ENCODE measurements around the gene PPM1L.
"Not testable (repeated sequence)": the region's sequence is repeated elsewhere in the genome, so short reads cannot be mapped to it uniquely, and the experiment has no call there.

Gene PPM1L

DNA sequence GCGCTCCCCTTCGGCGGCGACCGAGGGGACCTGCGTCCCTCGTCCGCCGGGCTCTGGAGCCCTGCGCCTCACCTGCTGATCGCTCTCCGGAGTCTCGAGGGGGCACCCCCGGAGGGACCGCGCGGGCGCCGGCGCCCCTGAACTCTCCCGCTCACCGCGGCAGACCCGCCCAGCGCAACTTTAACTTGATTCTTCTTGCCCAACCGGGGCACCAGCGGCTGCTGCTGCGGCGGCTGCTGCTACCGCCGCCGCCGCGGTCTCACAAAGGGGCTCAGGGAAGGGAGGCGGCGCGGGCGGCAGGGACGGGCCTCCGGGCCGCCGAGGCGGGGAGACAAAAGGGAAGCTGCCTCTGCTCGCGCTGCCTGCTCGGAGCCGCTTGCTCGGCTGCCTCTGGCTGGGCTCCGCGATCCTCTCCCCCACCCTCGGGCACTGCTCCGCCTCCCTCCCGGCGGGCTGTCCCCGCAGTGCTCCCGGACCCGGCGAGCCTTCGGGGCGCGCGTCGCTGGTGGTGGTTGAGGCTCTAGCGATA is at the start of gene PPM1L:
Gene PPM1L (plus strand): TSS at position 456 of the 529 bp plus-strand sequence.
- peak; percentile 82 for DNase-seq

DNA sequence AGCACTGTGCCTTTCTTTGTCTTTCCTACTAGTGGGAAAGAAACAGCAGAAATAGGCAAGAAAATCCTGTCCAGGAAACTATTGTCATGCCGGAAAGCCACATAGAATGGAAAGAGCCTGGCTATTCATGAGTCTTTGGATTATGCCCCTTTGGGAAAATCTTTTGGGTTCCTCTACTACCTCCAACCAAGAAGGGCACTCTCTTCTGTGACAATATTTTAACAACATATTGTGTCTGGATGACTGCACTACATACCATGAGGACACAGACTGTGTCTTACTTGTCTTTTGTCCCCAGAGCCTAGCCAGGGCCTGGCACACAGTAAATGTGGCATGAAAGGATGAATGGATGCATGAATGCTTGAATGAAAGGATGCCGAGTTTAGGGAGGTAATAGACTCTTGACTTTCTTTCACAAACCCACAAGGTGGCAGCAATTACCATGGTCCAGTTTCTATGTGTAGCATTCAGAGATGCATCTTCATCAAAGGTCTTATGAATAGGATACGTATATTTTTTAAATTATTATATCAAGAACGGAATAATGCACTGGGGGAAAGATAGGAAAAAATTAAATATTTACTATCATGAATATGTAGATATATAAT is 48.7 kb upstream of the PPM1L start:
- DNase-seq: no peak

DNA sequence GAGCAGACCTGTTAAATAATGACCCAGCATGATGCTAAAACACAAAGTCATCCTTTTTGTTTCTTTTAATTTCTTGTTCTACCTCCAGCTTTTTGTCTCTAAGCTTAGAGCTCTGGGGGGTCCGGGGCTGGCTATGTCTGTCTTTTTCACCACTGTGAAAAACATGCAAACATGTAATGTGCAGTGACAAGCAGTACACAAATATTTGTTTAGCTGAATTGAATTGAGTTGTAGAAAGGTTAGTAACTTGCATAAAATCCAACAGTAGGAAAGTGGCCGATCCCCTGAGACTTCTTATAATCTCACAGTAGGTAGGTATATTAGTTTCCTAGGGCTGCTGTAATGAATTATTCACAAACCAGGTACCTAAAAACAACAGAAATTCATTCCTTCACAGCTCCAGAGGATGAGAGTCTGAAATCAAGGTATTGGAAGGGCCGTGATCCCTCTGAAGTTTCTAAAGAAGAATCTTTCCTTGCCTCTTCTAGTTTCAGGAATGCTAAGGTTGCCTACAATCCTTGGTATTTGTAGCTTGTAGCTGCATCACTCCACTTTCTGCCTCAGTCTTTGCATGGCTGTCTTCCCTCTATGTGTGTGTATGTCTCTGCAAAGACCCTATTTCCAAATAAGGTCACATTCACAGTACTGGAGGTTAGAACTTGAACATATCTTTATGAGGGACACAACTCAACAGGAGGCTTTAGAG is 46.4 kb upstream of the PPM1L start:
- no peak for DNase-seq

DNA sequence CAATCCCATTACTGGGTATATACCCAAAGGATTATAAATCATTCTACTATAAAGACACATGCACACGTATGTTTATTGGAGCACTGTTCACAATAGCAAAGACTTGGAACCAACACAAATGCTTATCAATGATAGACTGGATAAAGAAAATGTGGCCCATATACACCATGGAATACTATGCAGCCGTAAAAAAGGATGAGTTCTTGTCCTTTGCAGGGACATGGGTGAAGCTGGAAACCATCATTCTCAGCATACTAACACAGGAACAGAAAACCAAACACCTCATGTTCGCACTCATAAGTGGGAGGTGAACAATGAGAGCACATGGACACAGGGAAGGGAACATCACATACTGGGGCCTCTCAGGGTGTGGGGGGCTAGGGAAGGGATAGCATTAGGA is 42.9 kb upstream of the PPM1L start:
- DNase-seq: not testable (repeated sequence)

- DNase-seq: no peak
Measured at GRCh38 chr3:160719710-160720109, 36.3 kb upstream of the PPM1L start.

DNA sequence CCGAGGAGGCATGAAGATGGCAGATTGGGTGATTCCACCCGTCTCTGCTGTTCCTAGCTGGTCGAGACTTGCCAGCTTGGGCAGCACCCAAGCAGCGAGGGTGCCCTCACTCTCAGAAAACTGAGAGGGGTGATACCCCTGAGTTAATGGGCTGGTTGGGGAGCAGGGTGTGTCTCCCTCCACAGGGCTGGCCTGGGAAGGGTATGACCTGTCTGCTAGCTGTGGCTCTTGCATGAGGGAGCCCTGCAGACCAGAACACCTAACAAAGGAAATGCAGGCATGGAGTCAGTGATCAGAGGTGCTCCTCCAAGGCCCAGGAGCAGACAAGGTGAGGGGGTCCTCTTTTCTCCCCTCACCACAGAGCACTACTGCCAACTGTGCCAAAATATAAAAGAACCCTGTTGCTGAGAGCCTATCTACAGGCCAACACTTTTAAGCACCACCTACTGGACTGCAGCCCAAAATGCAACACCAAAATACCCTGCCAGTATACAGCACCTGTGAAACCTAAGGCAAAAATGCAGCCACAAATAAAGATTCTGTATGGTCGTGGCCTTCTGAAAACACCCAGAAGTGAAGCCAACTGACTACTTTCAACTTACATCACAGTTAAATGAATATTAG is 35.8 kb upstream of the PPM1L start:
- no peak for DNase-seq

- DNase-seq: no peak
Measured at GRCh38 chr3:160722331-160722730, 33.7 kb upstream of the PPM1L start.

GRCh38 chr3:160725338-160725737 is 30.7 kb upstream of the PPM1L start:
- DNase-seq: no peak

- no peak for DNase-seq
Measured at GRCh38 chr3:160735826-160736225, 20.2 kb upstream of the PPM1L start.

DNA sequence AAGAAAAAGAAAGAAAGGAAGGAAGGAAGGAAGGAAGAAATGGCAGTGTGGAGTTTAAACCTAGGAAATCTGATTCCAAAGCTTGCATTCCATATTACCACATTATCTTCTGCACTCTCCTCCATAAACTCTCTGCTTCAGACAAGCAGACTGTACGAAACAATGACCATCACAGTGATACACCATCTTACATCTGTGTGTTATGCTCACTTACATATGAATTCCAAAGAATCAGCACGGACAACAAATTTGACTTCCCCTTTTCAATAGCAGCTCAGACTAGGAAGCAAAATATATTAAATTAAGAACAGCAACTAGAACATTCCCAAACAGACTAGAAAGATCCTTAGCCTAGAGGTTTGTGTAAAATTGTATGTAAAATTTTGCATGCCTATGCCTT is 18.0 kb upstream of the PPM1L start:
- DNase-seq: no peak

GRCh38 chr3:160739079-160739478 is 17.0 kb upstream of the PPM1L start:
- no peak for DNase-seq

GRCh38 chr3:160746976-160747375 is 9.1 kb upstream of the PPM1L start:
- no peak for DNase-seq

DNA sequence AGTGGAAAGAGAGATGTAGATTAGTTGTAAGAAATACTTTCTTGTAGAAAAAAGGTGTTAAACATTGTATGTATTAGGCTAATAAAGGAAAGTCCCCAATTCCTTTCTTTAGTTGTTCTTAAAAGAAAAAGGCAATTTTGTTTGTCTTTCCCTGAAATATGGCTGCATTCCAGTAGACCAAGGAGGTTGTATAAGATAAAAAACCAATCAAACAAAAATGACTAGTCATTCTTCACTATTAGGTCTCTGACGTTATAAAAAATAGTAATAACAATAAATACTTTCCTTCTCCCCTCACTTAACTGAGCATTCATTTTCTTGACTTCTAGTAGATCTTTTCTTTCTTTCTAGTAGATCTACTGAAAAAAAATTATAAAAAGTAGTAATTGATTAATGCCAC is 8.6 kb upstream of the PPM1L start:
- no peak for DNase-seq

DNA sequence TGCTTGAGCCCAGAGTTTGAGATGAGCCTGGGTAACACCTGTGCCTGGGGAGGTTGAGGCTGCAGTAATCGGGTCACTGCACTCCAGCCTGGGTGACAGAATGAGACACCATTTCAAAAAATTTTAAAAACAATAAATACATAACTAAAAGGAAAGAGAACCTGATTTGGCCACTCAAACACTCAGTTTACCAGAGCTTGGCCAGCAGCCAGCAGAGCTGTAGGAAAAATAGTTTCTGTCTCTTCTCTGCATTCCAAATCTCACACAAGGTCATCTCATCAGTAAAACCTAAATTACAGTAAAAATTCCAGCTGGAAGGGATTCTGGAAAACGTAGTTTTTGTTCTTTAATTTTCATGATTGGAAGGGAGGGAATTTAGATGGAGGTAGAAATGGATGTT is 7.8 kb upstream of the PPM1L start:
- no peak for DNase-seq

DNA sequence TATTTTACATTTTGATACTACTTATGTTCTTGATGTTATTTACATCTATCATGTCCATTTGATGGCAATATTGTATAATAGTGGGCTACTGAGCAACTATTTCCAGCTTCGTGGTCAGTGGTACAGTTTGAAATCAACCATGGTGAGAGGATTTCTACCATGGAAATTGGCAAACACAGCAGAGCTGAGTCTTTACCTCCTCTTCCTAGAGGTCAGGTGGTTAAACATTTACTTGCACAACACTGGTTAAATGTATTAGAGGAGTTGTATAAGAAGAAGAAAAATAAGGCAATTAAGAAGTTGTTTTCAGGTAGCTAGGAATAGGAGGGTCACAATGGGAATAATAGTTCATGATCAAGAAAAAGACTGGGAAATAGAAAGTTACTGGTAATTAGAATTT is 7.2 kb upstream of the PPM1L start:
- DNase-seq: no peak

- DNase-seq: no peak
Measured at GRCh38 chr3:160753953-160754352, 2.1 kb upstream of the PPM1L start.

- DNase-seq: peak; percentile 70
Measured at GRCh38 chr3:160754371-160754854, 1.6 kb upstream of the PPM1L start.

DNA sequence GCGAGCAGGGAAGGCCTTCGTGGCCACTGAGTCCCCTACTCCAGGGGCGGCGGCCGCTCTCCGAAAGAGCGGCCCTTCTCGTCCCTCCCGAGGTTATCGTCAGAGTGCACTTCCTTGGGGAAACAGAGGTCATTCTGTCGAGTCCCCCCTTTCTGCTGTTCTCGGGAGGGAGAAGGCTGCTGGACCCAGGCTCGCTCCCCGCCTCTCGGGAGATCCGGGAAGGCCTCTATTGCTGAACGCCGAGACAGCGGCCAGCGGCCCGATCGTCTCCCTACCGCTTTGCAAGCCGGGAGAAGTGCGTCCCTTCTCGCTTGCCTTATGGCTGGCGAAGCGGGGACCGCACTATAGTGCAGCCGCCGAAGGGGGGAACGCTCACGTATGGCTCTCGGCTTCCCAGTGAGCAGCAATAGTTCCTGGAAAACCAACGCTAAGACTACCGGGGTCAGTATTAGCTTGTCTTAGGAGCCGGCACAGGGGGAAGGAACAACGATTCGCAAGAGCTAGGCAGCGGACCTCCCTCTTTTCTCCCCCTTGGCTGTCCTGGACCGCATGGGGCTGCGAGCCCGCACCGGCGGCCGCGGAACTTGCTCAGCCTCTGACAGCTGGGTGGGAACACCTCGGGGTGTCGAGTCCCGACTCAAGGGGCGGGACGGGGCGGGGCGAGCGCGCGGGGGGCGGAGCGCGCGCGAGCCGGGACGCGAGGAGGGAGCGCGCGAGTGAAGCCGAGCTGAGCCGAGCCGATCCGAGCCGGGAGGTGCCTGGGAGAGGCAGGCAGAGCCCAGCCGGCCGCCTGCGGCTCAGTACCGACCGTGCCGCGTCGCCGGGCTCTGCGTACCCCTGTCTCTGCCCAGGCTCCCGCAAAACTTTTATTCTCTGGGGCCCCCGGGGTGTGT is 930 bp upstream of the PPM1L start:
- peak; percentile 96 for DNase-seq

- DNase-seq: peak; percentile 63
Measured at GRCh38 chr3:160757233-160758106, 1.4 kb downstream of the PPM1L start.

GRCh38 chr3:160758929-160759577 is 3.0 kb downstream of the PPM1L start:
- no peak for DNase-seq

GRCh38 chr3:160763073-160763472 is 7.0 kb downstream of the PPM1L start:
- no peak for DNase-seq
